OCI-LY7 (cell line): Measurements from ENCODE around the gene SGMS1. TPM values are rescaled to one million over a fixed set of nuclear protein-coding genes. Genes with fewer than 3 reads are reported as not detected.

ENCODE experiments used
- BruUV-seq: library from RNA; stranded (reverse); fragments of 400-500 nt; replicated peaks from 2 replicates; lab custom pipeline; 2021; lab: Mats Ljungman, UMichigan
- CTCF ChIA-PET: fragments of 300-600 bp; sonication (Branson Sonifier 250); formaldehyde crosslinking; loops from one replicate; lab custom pipeline; 2022; ENCODE audit warnings: antibody characterized with exemption; ENCODE audit not compliant: unreplicated experiment; lab: Charles Lee
- POLR2A ChIA-PET: fragments of 300-600 bp; sonication (Branson Sonifier 250); formaldehyde crosslinking; loops from one replicate; lab custom pipeline; 2022; ENCODE audit warnings: antibody characterized with exemption; lab: Charles Lee
- DNase-seq: peaks from one replicate; pipeline ENCODE4 v3.0.0-alpha.2; 2015; ENCODE audit warnings: low spot score
- H2AFZ ChIP-seq: fragments of 200-600 bp; sonication (generic), shearing (Covaris generic); 2 replicates; pipeline ENCODE4 v1.6.1; 2014; ENCODE audit warnings: mild to moderate bottlenecking, antibody characterized with exemption, low read length, moderate library complexity
- H3K27ac ChIP-seq: fragments of 200-600 bp; sonication (generic); 2 replicates; pipeline ENCODE4 v1.5.1; 2014; ENCODE audit warnings: mixed run types, low read depth, mild to moderate bottlenecking, moderate library complexity, low read length, inconsistent platforms; ENCODE audit not compliant: poor library complexity, severe bottlenecking
- H3K36me3 ChIP-seq: fragments of 200-600 bp; sonication (generic); 2 replicates; pipeline ENCODE4 v1.6.1; 2014; ENCODE audit warnings: mild to moderate bottlenecking, antibody characterized with exemption, low read length, moderate library complexity, mixed read lengths; ENCODE audit not compliant: insufficient read depth
- H3K4me1 ChIP-seq: fragments of 200-600 bp; sonication (generic); 2 replicates; pipeline ENCODE4 v1.5.1; 2014; ENCODE audit warnings: mild to moderate bottlenecking, low read length; ENCODE audit not compliant: insufficient read depth, poor library complexity, severe bottlenecking
- H3K4me2 ChIP-seq: fragments of 200-600 bp; sonication (generic); 2 replicates; pipeline ENCODE4 v1.6.1; 2014; ENCODE audit warnings: mild to moderate bottlenecking, low read length
- H3K4me3 ChIP-seq: fragments of 200-600 bp; sonication (generic); 2 replicates; pipeline ENCODE4 v1.5.1; 2014; ENCODE audit warnings: mild to moderate bottlenecking, low read depth, low read length; ENCODE audit not compliant: poor library complexity, severe bottlenecking
- H3K79me2 ChIP-seq: fragments of 200-600 bp; sonication (generic); 2 replicates; pipeline ENCODE4 v1.6.1; 2016; ENCODE audit warnings: low read depth, mild to moderate bottlenecking, low read length, moderate library complexity, mixed read lengths; ENCODE audit not compliant: insufficient read depth
- H3K9me2 ChIP-seq: fragments of 200-600 bp; sonication (generic); 2 replicates; pipeline ENCODE4 v1.6.1; 2016; ENCODE audit warnings: mild to moderate bottlenecking, low read length, mixed read lengths; ENCODE audit not compliant: insufficient read depth
- H3K9me3 ChIP-seq: fragments of 200-600 bp; sonication (generic); 2 replicates; pipeline ENCODE4 v1.6.1; 2014; ENCODE audit warnings: mild to moderate bottlenecking, mixed run types, low read length, mixed read lengths
- H4K20me1 ChIP-seq: fragments of 200-600 bp; sonication (generic); 2 replicates; pipeline ENCODE4 v1.6.1; 2014; ENCODE audit warnings: mild to moderate bottlenecking, antibody characterized with exemption, low read length, moderate library complexity, mixed read lengths; ENCODE audit not compliant: insufficient read depth
- EZH2phosphoT487 ChIP-seq: fragments of 200-600 bp; sonication (generic); IDR thresholded peaks from 2 replicates; pipeline ENCODE4 v1.6.1; 2018; ENCODE audit warnings: low read depth, borderline replicate concordance, mild to moderate bottlenecking, mixed run types, antibody characterized with exemption, low read length, moderate library complexity, mixed read lengths
- intact Hi-C: fragments of 100-400 bp; cut with micrococcal nuclease; formaldehyde crosslinking; loops from one replicate; pipeline ENCODE4 v1.10.0; 2022; ENCODE audit not compliant: unreplicated experiment
- total RNA-seq, 2 experiments: library from RNA; depleted of rRNA in 1 of 2; stranded (reverse); fragments of >200 nt in 1 of 2; shearing (Covaris generic) in 1 of 2; gene quantifications; 2 replicates each; pipeline ENCODE4 v1.2.3, GENCODE V29; 2014 to 2022
- TF ChIP-seq, protein P1 (sequence below): fragments of 200-600 bp; sonication (generic); conservative IDR thresholded peaks from 2 replicates; pipeline ENCODE4 v1.5.1; 2014; ENCODE audit warnings: mild to moderate bottlenecking, antibody characterized with exemption, low read length, moderate library complexity, mixed read lengths

Gene SGMS1
- total RNA-seq, 2 experiments from 2014 or later, result 45.4 to 57.5 TPM

GRCh38 chr10:50593523-50594376 is 30.0 kb downstream of the SGMS1 start:
- H3K4me3 ChIP-seq, result no peak overlapping the region
- no peak for DNase-seq
- peaks cover 15% of the 10 kb centered on the region for H3K36me3 ChIP-seq
- TF ChIP-seq, protein P1, sequence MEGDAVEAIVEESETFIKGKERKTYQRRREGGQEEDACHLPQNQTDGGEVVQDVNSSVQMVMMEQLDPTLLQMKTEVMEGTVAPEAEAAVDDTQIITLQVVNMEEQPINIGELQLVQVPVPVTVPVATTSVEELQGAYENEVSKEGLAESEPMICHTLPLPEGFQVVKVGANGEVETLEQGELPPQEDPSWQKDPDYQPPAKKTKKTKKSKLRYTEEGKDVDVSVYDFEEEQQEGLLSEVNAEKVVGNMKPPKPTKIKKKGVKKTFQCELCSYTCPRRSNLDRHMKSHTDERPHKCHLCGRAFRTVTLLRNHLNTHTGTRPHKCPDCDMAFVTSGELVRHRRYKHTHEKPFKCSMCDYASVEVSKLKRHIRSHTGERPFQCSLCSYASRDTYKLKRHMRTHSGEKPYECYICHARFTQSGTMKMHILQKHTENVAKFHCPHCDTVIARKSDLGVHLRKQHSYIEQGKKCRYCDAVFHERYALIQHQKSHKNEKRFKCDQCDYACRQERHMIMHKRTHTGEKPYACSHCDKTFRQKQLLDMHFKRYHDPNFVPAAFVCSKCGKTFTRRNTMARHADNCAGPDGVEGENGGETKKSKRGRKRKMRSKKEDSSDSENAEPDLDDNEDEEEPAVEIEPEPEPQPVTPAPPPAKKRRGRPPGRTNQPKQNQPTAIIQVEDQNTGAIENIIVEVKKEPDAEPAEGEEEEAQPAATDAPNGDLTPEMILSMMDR, result no peak
- no peak for TF ChIP-seq EZH2phosphoT487
- BruUV-seq, result no TSS peak
- H3K9me3 ChIP-seq, result no peaks in the 10 kb centered on the region
- H3K4me1 ChIP-seq, result no peaks in the 10 kb centered on the region
- H3K4me2 ChIP-seq, result no peak overlapping the region
- no peaks in the 10 kb centered on the region for H3K9me2 ChIP-seq
- POLR2A ChIA-PET, result interaction anchor here (1.0 to 1.4 kb wide), 2 partner anchors 8 to 16 kb away, joined by 5 to 7 read pairs; no protein-coding TSS in a partner anchor
- intact Hi-C loops, result no loop called here
- CTCF ChIA-PET, result no interaction called here
- no peak overlapping the region for H3K27ac ChIP-seq
- H3K79me2 ChIP-seq, result 0 out of 2 replicates have a peak, but pooled peaks cover 3% of the 10 kb centered on the region
- no peaks in the 10 kb centered on the region for H4K20me1 ChIP-seq
- H2AFZ ChIP-seq, result no peak overlapping the region

DNA sequence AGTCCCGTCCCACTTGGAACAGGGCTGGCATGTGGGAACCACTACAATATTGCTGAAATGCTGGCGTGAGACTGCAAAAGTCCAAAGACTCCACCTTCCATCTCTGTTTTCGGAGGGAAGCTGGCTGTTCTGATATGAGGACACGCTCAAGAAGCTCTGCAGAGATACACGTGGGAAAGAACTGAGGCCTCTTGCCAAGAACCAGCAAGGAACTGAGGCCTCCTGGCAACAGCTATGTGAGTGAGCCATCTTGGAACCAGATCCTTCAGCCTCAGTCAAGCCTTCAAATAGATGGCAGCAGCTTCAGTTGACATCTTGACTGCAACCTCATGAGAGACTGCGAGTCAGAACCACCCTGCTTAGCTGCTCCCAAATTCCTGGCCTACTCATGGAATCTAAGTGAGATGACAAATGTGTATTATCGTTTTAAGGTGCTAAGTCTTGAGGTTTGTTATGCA is 30.8 kb downstream of the SGMS1 start:
- H3K27ac ChIP-seq, result no peak overlapping the region
- no peak overlapping the region for H2AFZ ChIP-seq
- no peaks in the 10 kb centered on the region for H3K9me2 ChIP-seq
- TF ChIP-seq, protein P1, result no peak
- no peak for TF ChIP-seq EZH2phosphoT487
- no peak overlapping the region for H3K4me2 ChIP-seq
- no peaks in the 10 kb centered on the region for H3K4me1 ChIP-seq
- ChIA-PET POLR2A (interaction anchor here (0.7 to 1.0 kb wide), 2 partner anchors 8 kb away, joined by 4 to 7 read pairs; no protein-coding TSS in a partner anchor), CTCF (no interaction called here)
- intact Hi-C loops, result no loop called here
- no TSS peak for BruUV-seq
- H3K36me3 ChIP-seq, result peaks cover 20% of the 10 kb centered on the region
- 0 out of 2 replicates have a peak, but pooled peaks cover 3% of the 10 kb centered on the region for H3K79me2 ChIP-seq
- no peak for DNase-seq
- H3K9me3 ChIP-seq, result no peaks in the 10 kb centered on the region
- H3K4me3 ChIP-seq, result no peak overlapping the region
- H4K20me1 ChIP-seq, result no peaks in the 10 kb centered on the region

- Histone ChIP-seq H2AFZ (no peak overlapping the region), H3K79me2 (0 out of 2 replicates have a peak, but pooled peaks cover 3% of the 10 kb centered on the region), H3K4me3 (no peak overlapping the region), H3K4me1 (no peaks in the 10 kb centered on the region), H3K27ac (no peak overlapping the region), H3K4me2 (no peak overlapping the region), H3K9me3 (no peaks in the 10 kb centered on the region), H3K9me2 (no peaks in the 10 kb centered on the region), H4K20me1 (no peaks in the 10 kb centered on the region), H3K36me3 (peaks cover 35% of the 10 kb centered on the region)
- DNase-seq, result no peak
- TF ChIP-seq, protein P1, result no peak
- TF ChIP-seq EZH2phosphoT487, result no peak
- intact Hi-C loops, result no loop called here
- CTCF ChIA-PET, result no interaction called here
- POLR2A ChIA-PET, result no interaction called here
- no TSS peak for BruUV-seq
Observed at GRCh38 chr10:50590935-50591334, 32.8 kb downstream of the SGMS1 start.
